Mucosa of stomach (tissue), 1 donor: Measurements from ENCODE around the gene ITPR1.

Source experiments
- H3K27me3 ChIP-seq: one replicate; pipeline ENCODE4 v1.7.0; 2013; ENCODE audit warnings: mild to moderate bottlenecking, low read length; ENCODE audit not compliant: control insufficient read depth, insufficient read depth
- H3K36me3 ChIP-seq: one replicate; pipeline ENCODE4 v1.7.0; 2013; ENCODE audit warnings: low read length; ENCODE audit not compliant: control insufficient read depth, insufficient read depth
- H3K4me1 ChIP-seq: one replicate; pipeline ENCODE4 v1.7.0; 2013; ENCODE audit warnings: mild to moderate bottlenecking, low read length; ENCODE audit not compliant: control insufficient read depth, insufficient read depth
- H3K4me3 ChIP-seq: one replicate; pipeline ENCODE4 v1.7.0; 2013; ENCODE audit warnings: low read length
- H3K9ac ChIP-seq: one replicate; pipeline ENCODE4 v1.7.0; 2013; ENCODE audit warnings: mild to moderate bottlenecking, low read length, moderate library complexity
- H3K9me3 ChIP-seq: one replicate; pipeline ENCODE4 v1.7.0; 2013; ENCODE audit warnings: mild to moderate bottlenecking, low read length, moderate library complexity; ENCODE audit not compliant: control insufficient read depth
- donor health status: Pancreatic carcinoma.

The ITPR1 gene

DNA sequence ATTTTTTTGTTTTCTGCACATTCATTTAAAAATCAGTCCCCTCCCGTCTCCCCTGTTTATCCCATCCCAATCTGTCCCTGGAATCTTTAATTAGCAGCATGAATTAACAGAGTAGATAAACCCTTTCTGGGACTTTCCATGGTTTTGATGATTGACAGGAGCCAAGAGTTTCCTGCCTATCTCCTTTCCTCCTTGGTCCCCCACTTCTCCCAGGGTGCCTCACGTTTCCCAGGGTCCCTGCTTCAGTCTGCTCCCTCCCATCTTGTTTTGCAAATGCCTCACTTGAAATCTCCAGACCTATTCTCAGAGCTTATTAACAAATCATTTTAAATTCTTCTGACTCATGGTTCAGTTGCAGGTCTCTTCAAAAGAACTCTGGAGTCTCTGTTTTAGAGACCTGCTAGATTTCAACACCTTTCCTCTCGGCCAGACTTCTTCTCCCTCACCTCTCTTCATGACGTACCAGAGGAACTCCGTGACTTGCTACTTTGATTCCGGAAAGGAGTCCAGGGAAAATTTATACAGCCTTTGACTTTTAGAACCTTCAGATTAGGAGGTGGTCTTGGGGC lies 238.5 kb downstream of the ITPR1 start:
- Histone ChIP-seq H3K4me3 (no peak overlapping the region), H3K9ac (no peak overlapping the region), H3K9me3 (no peaks in the 10 kb centered on the region), H3K27me3 (no peaks in the 10 kb centered on the region), H3K4me1 (peaks cover 5% of the 10 kb centered on the region), H3K36me3 (no peaks in the 10 kb centered on the region)

DNA sequence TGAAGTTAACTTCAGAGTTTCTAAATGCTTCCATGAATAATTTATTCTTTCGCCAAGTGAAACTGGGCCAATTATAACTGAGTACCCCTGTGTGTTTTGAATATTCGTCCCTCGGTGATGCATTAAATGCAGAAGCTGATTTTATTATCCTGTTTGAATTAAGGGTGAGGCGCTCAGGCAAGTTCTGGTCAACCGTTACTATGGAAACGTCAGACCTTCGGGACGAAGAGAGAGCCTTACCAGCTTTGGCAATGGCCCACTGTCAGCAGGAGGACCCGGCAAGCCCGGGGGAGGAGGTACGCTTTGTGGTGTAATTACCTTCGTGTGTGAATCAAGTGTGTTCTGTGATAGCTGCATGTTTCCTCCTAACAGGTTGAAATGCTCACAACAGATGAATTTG lies 239.8 kb downstream of the ITPR1 start:
- Histone ChIP-seq H3K9ac (no peak overlapping the region), H3K27me3 (no peaks in the 10 kb centered on the region), H3K9me3 (no peaks in the 10 kb centered on the region), H3K36me3 (no peaks in the 10 kb centered on the region), H3K4me1 (peaks cover 13% of the 10 kb centered on the region), H3K4me3 (no peak overlapping the region)

DNA sequence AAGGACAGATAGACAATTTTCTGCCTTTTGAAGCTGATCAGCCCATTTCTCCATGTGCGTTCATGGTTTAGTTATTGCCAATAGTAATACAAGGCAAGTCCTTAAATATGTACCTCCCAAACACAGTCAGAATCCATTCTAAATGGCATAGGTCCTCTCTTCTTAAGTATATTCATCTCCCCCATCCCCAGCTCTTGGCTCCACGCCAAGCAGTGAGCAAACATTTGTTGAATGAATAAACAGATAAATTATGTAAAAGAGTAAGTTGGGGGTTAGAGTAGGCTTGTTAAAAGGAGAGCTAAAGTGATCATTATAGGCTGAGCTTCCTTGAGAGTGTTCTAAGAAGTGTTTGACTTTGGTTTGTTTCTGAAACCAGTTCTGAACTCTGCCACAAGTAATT lies 241.3 kb downstream of the ITPR1 start:
- Histone ChIP-seq H3K9ac (no peak overlapping the region), H3K36me3 (no peaks in the 10 kb centered on the region), H3K9me3 (no peaks in the 10 kb centered on the region), H3K27me3 (no peaks in the 10 kb centered on the region), H3K4me1 (peaks cover 13% of the 10 kb centered on the region), H3K4me3 (no peak overlapping the region)

DNA sequence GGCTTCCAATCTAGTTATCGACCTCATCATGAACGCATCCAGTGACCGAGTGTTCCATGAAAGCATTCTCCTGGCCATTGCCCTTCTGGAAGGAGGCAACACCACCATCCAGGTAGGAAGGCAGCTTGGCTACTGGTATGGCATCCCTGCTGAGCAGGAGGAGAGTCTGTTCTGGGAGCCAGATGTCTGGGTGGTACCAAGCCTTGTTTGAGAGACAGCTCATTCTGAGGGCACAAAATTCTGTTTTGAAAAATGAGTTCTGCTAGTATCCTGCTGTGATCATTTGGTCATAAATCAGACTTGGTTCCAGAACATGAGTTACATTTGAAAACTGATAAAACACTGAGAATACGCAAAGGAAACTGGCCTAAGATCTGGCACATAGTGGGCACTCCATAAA lies 242.1 kb downstream of the ITPR1 start:
- no peak overlapping the region for H3K9ac ChIP-seq
- peaks cover 14% of the 10 kb centered on the region for H3K4me1 ChIP-seq
- no peaks in the 10 kb centered on the region for H3K36me3 ChIP-seq
- H3K27me3 ChIP-seq, result no peaks in the 10 kb centered on the region
- no peaks in the 10 kb centered on the region for H3K9me3 ChIP-seq
- no peak overlapping the region for H3K4me3 ChIP-seq

DNA sequence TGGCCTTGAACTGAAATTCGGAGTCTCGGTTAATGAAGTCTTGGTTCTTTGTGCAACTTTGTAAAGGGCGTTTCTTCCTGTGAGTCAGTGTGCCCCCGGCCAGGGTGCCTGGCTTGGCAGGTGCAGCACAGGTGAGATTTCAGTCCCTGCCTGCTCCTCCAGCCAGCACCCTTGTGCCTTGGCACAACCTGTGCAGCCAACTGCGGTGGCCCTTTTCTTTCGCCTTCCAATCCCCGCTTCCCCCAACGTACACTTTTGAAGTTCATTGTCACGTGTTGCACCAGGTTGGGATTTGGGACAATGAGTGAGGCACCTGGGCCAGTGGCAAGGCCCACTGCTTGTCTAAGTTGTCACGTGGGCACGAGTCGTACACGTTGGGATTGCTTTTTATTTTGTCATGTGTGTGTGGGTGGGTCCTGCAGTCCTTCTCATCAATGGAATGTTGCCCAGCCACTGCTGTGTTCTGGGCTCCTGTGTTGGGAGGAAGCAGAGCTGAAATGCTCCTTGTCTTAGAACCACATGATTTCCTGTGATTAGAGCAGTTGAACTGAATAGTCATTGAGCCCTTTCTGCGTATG lies 243.2 kb downstream of the ITPR1 start:
- Histone ChIP-seq H3K9ac (no peak overlapping the region), H3K4me3 (no peak overlapping the region), H3K4me1 (peaks cover 25% of the 10 kb centered on the region), H3K9me3 (no peaks in the 10 kb centered on the region), H3K36me3 (no peaks in the 10 kb centered on the region), H3K27me3 (no peaks in the 10 kb centered on the region)

DNA sequence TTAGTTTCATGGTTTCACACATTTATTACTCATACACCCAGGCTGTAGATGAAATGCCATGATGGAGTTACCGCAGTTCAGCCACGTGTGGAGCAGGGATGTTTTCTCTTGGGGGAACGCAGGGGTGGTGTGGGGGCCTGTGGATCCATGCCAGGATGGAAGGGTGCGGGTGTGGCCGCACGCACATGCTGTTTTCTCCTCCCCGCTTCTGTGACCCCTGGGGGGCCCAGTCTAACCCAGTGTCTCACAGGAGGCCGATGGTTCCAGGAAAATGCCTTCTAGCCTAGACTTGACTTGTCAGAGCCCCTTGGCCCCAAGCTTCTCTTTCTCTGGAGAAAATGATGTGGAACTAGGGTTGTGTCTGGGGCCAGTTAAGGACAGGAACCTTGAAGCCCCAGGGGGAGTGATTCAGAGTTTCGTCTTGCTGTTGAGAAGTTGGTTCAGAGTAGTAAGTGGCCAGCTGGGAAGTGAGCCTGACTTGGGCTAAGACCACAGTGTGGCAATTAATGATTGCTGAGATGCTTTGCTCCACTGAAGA lies 245.7 kb downstream of the ITPR1 start:
- no peaks in the 10 kb centered on the region for H3K36me3 ChIP-seq
- H3K9me3 ChIP-seq, result no peaks in the 10 kb centered on the region
- no peak overlapping the region for H3K9ac ChIP-seq
- H3K4me3 ChIP-seq, result no peak overlapping the region
- H3K4me1 ChIP-seq, result peaks cover 36% of the 10 kb centered on the region
- H3K27me3 ChIP-seq, result no peaks in the 10 kb centered on the region

DNA sequence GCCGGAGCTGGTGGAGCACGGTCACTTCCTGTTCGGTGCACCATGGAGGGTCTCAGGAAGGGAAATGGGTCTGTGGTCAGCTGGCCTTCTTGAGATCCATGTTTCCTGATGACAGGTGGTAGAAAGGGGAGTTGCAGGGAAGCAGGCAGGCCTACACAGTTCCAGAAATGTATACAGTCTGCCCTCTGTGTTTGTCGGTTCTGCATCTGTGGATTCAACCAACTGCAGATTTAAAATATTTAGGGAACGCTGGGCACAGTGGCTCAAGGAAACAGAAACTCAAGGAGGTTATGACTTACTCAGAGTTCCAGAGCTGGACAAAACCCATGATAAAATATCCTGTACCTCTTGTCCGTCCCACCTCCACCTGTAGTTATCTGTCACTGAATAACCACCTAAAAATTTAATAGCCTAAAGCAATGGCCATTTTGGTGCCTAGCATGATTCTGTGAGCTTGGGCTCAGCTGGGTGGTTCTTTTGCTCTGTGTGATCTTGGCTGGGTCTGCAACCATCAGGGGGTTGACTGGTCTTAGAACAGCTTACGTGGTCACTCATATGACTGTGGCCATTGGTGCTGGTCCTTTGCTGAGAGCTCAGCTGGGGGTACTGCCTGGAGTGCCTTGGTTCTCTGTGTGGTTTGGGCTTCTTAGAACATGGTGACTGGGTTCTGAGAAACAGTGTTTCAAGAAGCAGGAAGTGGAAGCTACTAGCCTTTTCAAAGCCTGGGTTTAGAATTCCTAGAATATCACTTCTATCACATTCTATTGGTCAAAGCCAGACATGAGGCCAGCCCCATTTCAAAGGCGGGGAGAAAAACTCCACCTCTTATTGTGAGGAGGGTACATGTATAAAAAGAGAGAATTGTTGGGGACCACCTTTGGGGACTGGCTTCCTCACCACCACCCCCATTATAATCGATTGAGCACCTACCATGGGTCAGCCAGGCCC lies 246.4 kb downstream of the ITPR1 start:
- H3K4me1 ChIP-seq, result peaks cover 41% of the 10 kb centered on the region
- no peaks in the 10 kb centered on the region for H3K36me3 ChIP-seq
- no peaks in the 10 kb centered on the region for H3K27me3 ChIP-seq
- H3K9ac ChIP-seq, result no peak overlapping the region
- H3K4me3 ChIP-seq, result no peak overlapping the region
- H3K9me3 ChIP-seq, result no peaks in the 10 kb centered on the region

DNA sequence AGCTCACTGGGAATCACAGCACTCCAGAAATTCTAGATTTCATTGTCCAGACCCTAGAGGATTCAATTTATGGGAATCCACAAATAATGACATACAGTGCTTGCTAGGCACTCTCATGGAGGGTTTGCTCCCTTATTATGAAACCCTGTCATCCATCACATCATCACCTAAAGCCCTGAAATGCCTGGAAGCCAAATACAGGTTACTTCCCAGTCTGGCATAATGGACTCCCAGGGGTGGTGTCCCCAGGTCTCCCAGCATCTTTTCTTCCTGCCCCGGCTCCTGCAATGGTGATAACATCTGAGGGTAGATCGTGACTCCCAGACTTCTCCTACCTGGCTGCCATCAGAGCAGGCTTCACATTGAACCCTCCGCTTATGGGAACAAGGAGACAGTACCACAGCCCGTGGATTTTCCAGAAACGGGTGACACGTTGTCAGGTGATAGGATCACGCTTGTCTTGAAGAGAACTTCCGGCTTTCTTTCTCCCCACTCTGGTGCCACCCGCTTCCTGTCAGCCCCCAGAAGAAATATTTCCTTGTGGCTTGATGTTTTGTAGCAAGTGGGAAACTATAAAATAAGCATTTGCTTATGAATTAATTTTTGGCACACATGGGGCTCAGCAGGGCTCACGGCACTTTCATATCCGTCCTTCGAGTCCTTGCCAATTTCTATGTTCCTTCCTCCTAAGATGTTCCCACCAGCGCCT lies 247.4 kb downstream of the ITPR1 start:
- Histone ChIP-seq H3K4me1 (peaks cover 42% of the 10 kb centered on the region), H3K36me3 (no peaks in the 10 kb centered on the region), H3K4me3 (no peak overlapping the region), H3K9ac (no peak overlapping the region), H3K9me3 (no peaks in the 10 kb centered on the region), H3K27me3 (no peaks in the 10 kb centered on the region)

DNA sequence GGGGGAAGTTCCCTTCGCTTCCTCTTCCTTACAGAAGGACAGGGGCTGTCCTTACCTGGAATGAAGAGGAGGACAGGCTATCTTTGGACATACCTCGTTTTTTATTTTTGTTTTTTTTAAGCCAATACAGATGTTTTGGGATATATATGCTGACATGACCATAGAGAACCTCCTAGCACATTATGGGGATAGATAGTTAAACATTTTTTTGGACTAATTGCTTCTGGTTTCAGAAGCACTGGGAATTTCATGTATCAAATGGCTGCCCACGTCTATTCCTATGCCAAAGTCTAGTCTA lies 247.9 kb downstream of the ITPR1 start:
- Histone ChIP-seq H3K27me3 (no peaks in the 10 kb centered on the region), H3K4me3 (no peak overlapping the region), H3K9ac (peak overlapping the region; percentile 38), H3K4me1 (peaks cover 42% of the 10 kb centered on the region), H3K9me3 (no peaks in the 10 kb centered on the region), H3K36me3 (no peaks in the 10 kb centered on the region)

DNA sequence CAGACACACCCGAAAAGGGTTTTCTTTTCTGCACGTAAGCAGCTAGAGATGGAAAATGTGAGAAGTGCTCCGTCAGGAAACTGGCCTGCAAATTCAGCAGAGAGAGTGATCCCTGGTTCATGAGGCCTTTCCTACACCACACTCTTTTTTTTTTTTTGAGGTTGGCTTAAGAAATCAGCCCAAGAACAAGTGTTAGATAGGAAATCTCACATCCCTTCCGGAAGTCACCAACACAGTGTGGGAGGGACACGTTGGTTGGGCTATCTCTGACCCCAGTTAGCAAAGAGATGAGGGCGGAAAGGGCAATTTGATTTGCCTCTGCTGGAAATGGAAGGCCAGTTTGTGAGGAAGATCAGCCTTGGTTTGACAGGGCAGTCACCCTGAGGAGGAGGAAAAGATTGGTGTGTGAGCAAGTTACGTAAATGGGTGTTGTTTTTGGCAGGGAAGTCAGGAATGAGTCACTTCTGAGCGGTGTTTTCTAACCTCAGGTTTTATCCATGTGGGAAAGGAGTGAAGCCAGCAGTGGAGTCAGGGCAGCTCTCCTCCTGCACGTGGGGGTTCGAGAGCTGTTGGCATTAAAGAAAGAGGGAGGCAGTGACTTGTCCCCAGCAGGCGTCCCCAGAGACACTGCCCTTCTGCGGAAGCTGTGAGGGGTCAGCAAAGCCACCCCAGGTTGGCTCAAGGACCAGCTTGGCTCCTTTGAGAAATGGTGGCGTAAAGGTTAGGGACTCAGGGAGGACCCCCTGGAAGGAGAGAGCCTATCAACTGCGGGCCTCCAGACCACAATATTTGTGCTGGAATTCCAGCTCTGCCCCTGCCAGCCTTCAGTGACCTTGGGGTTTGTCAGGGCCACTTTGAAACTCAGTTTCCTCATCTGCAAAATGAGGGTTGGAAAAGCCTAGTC lies 248.5 kb downstream of the ITPR1 start:
- no peak overlapping the region for H3K4me3 ChIP-seq
- H3K9me3 ChIP-seq, result no peaks in the 10 kb centered on the region
- H3K9ac ChIP-seq, result peak overlapping the region; percentile 38
- H3K27me3 ChIP-seq, result no peaks in the 10 kb centered on the region
- peaks cover 36% of the 10 kb centered on the region for H3K4me1 ChIP-seq
- H3K36me3 ChIP-seq, result no peaks in the 10 kb centered on the region

DNA sequence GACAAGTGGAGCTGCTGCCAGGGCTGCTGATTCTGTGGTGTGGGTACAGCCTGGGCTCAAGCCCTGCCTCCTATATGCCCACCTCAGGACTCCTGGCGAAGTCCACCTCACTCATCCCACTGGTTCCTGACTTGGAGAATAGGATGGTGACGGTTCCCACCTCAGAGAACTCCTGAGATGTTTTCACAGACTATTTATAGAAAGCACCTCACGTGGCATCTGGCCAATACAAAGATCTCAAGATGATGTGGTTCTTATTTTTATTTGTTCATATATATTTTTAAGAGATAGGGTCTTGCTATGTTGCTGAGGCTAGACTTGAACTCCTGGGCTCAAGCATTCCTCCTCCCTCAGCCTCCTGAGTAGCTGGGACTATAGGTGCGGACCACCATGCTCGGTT lies 249.2 kb downstream of the ITPR1 start:
- Histone ChIP-seq H3K4me1 (peaks cover 29% of the 10 kb centered on the region), H3K9ac (peak overlapping the region; percentile 38), H3K36me3 (no peaks in the 10 kb centered on the region)

More for the DNA sequence above, 249.2 kb downstream of the ITPR1 start:
- no peaks in the 10 kb centered on the region for H3K9me3 ChIP-seq
- H3K4me3 ChIP-seq, result no peak overlapping the region
- H3K27me3 ChIP-seq, result no peaks in the 10 kb centered on the region
